ENCODE results near the gene POFUT2.

Gene POFUT2

GRCh38 chr21:45283035-45283610 lies 4.6 kb downstream of the POFUT2 start:
- DNase-seq (ENCODE audit: low read depth in 2 of 2): no peak

- no peak for DNase-seq (ENCODE audit: low read depth in 2 of 2)
These were observed 5.2 kb downstream of the POFUT2 start for GRCh38 chr21:45282283-45283034.

GRCh38 chr21:45281411-45282282 lies 6.0 kb downstream of the POFUT2 start:
- no peak for DNase-seq (ENCODE audit: low read depth in 2 of 2)

DNA sequence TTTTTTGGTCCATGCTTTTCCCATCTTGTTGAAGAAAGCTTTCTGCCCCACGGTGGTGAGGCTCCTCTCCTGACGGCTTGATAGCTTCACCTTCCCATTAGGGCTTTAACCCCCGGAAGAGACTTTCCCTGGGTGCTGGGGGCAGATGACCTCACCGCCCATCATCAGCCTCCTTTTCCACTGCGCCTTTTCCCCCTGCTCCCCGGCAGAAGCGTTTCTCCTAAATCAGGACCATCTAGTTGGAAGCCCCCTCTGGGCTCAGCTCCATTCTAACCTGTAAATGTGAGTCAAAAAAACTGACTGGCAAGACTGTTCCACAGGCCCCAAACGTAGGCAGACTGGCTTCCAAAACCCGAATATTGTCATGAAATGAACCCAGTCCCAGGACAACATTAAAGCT lies 6.7 kb downstream of the POFUT2 start:
- no peak for DNase-seq (ENCODE audit: low read depth in 2 of 2)

GRCh38 chr21:45280178-45280821 lies 7.4 kb downstream of the POFUT2 start:
- no peak for DNase-seq (ENCODE audit: low read depth in 2 of 2)

GRCh38 chr21:45279446-45280177 lies 8.1 kb downstream of the POFUT2 start:
- DNase-seq (ENCODE audit: low read depth in 2 of 2): no peak

- no peak for DNase-seq (ENCODE audit: low read depth in 2 of 2)
These were observed 9.4 kb downstream of the POFUT2 start for GRCh38 chr21:45278156-45278911.

GRCh38 chr21:45277101-45278045 lies 10.3 kb downstream of the POFUT2 start:
- no peak for DNase-seq (ENCODE audit: low read depth in 2 of 2)

DNA sequence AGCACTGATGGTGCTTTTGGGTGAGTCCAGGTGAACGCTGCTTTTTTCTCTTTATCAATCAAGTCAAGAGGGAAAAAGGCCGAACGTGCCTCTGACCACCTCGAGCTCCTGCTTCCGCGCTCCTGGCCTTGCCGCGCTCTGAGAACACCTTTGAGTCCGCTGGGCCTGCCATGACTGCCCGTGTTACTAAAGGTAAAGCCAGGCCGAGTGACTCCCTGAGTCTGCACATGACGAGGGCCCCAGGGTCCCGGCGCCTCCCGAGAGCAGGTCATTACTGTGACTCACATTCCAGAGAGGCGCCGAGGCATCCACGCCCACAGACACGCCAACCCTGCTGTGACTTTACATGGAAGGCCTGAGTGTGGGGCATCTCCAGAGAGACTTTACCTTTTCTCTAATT lies 11.1 kb downstream of the POFUT2 start:
- no peak for DNase-seq (ENCODE audit: low read depth in 2 of 2)

- DNase-seq (ENCODE audit: low read depth in 2 of 2): no peak
These were observed 17.3 kb downstream of the POFUT2 start for GRCh38 chr21:45270306-45270821.

- no peak for DNase-seq (ENCODE audit: low read depth in 2 of 2)
These were observed 17.8 kb downstream of the POFUT2 start for GRCh38 chr21:45269861-45270260.

DNA sequence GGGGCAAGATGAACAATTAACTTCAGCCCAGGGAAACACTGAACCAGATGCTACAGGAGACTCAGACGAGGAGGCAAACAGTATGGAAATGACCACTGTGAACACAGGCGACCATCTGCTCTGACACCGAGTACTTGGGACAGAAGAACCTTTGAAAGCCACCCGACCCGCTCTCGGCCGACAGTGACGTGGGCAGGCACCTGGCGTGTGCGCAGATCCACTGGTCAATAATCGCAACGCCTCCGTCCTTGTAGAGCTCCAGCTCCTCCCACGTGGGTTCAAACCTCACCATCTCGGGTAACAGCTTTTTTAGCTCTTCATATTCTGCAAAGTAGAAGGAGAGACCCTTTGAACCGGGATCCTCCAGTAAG lies 20.3 kb downstream of the POFUT2 start:
- DNase-seq (ENCODE audit: low read depth in 2 of 2): no peak

- DNase-seq (ENCODE audit: low read depth in 2 of 2): peak; percentile 22 to 24
These were observed 20.9 kb downstream of the POFUT2 start for GRCh38 chr21:45266518-45267389.

GRCh38 chr21:45265721-45266517 lies 21.8 kb downstream of the POFUT2 start:
- no peak for DNase-seq (ENCODE audit: low read depth in 2 of 2)

DNA sequence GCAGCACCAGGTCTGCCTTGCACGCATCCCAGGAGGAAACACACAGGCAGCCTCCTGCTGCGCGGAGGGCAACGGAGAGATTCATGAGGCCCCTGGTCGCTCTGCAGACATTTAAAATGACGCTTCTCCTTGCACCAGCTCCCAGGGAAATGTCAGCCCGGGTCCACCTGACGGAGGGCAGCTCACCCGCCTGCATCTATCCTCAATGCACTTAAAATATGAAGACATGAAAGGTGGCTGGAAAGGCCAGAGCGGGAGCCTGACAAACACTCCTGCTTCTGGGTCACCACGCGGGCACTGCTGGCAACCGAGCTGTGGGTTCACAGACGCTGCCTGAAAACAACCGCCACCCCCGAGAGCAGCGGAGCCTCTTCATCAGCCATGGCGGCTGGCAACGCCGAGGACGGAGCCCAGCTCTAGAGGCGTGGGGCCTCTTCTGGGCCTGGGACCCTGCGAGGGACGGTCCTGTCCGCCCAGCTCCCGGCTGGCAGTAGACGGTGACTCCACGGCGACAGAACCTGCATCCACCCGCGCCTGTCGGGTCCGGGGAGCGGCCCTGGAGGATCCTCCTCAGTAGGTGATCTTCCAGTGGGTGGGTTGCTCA lies 22.7 kb downstream of the POFUT2 start:
- no peak for DNase-seq (ENCODE audit: low read depth in 2 of 2)

GRCh38 chr21:45264146-45264911 lies 23.4 kb downstream of the POFUT2 start:
- no peak for DNase-seq (ENCODE audit: low read depth in 2 of 2)
